Measurements from ENCODE around the gene PDP2.

Gene PDP2

GRCh38 chr16:66857437-66857836 lies 22.9 kb upstream of the PDP2 start:
- Histone ChIP-seq H2AFZ (ENCODE audit: low read depth, low read length) (no peak overlapping the region), H3K9me3 (ENCODE audit: insufficient read depth, low read length, severe bottlenecking) (no peaks in the 10 kb centered on the region), H3K79me2 (ENCODE audit: insufficient read depth, low read length) (no peaks in the 10 kb centered on the region), H3K4me3 (ENCODE audit: low read depth in 1 of 2, low read length in 2 of 2) (no peak overlapping the region), H3K4me1 (ENCODE audit: insufficient read depth, low read length) (no peaks in the 10 kb centered on the region), H3K27me3 (ENCODE audit: insufficient read depth, low read length, poor library complexity) (no peaks in the 10 kb centered on the region), H3K4me2 (ENCODE audit: insufficient read depth, low read length) (no peak overlapping the region), H3K27ac (ENCODE audit: low read length) (no peak overlapping the region), H3K9ac (ENCODE audit: low read depth, low read length) (no peak overlapping the region), H3K36me3 (ENCODE audit: insufficient read depth, low read length) (no peaks in the 10 kb centered on the region), H4K20me1 (ENCODE audit: insufficient read depth, low read length) (no peaks in the 10 kb centered on the region)
- TF ChIP-seq EZH2 (IDR thresholded peaks at IDR 0.05; ENCODE audit: borderline replicate concordance, low read depth, low read length, severe bottlenecking) (no peak), CTCF (IDR thresholded peaks at IDR 0.05; ENCODE audit: borderline replicate concordance, extremely low read depth, low read length, poor library complexity, severe bottlenecking) (no peak)
- DNase-seq = no peak
- no peak for ATAC-seq (ENCODE audit: insufficient read depth, low read depth)

- H2AFZ ChIP-seq (ENCODE audit: low read depth, low read length) = no peak overlapping the region
- DNase-seq = no peak
- no peaks in the 10 kb centered on the region for H3K4me1 ChIP-seq (ENCODE audit: insufficient read depth, low read length)
- H3K36me3 ChIP-seq (ENCODE audit: insufficient read depth, low read length) = no peaks in the 10 kb centered on the region
- no peak overlapping the region for H3K27ac ChIP-seq (ENCODE audit: low read length)
- H3K9ac ChIP-seq (ENCODE audit: low read depth, low read length) = no peak overlapping the region
- H3K79me2 ChIP-seq (ENCODE audit: insufficient read depth, low read length) = no peaks in the 10 kb centered on the region
- ATAC-seq (ENCODE audit: insufficient read depth, low read depth) = no peak
- no peak overlapping the region for H3K4me3 ChIP-seq (ENCODE audit: low read depth in 1 of 2, low read length in 2 of 2)
- H3K27me3 ChIP-seq (ENCODE audit: insufficient read depth, low read length, poor library complexity) = no peaks in the 10 kb centered on the region
- H3K9me3 ChIP-seq (ENCODE audit: insufficient read depth, low read length, severe bottlenecking) = no peaks in the 10 kb centered on the region
- H3K4me2 ChIP-seq (ENCODE audit: insufficient read depth, low read length) = no peak overlapping the region
- TF ChIP-seq CTCF (IDR thresholded peaks at IDR 0.05; ENCODE audit: borderline replicate concordance, extremely low read depth, low read length, poor library complexity, severe bottlenecking) = no peak
- TF ChIP-seq EZH2 (IDR thresholded peaks at IDR 0.05; ENCODE audit: borderline replicate concordance, low read depth, low read length, severe bottlenecking) = no peak
- no peaks in the 10 kb centered on the region for H4K20me1 ChIP-seq (ENCODE audit: insufficient read depth, low read length)
Measured at GRCh38 chr16:66858740-66859396, 21.4 kb upstream of the PDP2 start.

DNA sequence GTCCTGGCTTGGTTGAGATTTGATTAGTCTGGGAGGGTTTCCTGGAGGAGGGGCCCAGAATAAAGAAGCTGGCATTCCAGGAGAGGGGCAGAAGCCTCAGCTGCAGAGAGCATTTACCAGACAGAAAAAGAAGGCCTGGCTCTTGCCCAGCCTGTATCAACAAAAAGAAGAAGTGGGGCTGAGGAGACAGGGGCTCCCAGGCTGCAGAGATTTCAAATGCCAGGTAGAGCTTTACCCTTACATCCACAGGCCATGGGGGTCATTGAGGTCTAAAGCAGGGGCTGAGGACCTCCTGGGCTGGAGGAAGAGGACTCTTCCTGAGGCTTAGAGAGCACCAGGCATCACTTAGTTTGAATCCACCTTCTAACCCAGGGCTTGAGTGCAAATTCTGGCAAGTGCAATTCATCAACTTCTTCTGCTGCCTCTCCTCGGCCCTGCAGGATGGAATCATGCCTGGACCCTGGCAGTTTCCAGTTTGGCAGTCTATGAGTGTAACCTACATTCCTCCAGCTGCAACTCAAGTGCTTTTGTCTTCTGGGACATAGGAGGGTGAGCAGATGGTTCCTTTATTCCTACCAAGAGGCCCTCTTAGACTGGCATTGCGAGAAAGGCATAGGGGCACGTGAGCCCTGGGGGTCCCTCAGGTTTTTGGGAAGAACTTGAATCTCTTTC lies 20.8 kb upstream of the PDP2 start:
- no peak overlapping the region for H3K9ac ChIP-seq (ENCODE audit: low read depth, low read length)
- H4K20me1 ChIP-seq (ENCODE audit: insufficient read depth, low read length) = no peaks in the 10 kb centered on the region
- no peak overlapping the region for H3K27ac ChIP-seq (ENCODE audit: low read length)
- H3K36me3 ChIP-seq (ENCODE audit: insufficient read depth, low read length) = no peaks in the 10 kb centered on the region
- no peak overlapping the region for H3K4me2 ChIP-seq (ENCODE audit: insufficient read depth, low read length)
- DNase-seq = no peak
- no peaks in the 10 kb centered on the region for H3K9me3 ChIP-seq (ENCODE audit: insufficient read depth, low read length, severe bottlenecking)
- no peak overlapping the region for H3K4me3 ChIP-seq (ENCODE audit: low read depth in 1 of 2, low read length in 2 of 2)
- H3K27me3 ChIP-seq (ENCODE audit: insufficient read depth, low read length, poor library complexity) = no peaks in the 10 kb centered on the region
- no peaks in the 10 kb centered on the region for H3K4me1 ChIP-seq (ENCODE audit: insufficient read depth, low read length)
- no peak for TF ChIP-seq CTCF (IDR thresholded peaks at IDR 0.05; ENCODE audit: borderline replicate concordance, extremely low read depth, low read length, poor library complexity, severe bottlenecking)
- no peak for TF ChIP-seq EZH2 (IDR thresholded peaks at IDR 0.05; ENCODE audit: borderline replicate concordance, low read depth, low read length, severe bottlenecking)
- no peak overlapping the region for H2AFZ ChIP-seq (ENCODE audit: low read depth, low read length)
- no peak for ATAC-seq (ENCODE audit: insufficient read depth, low read depth)
- H3K79me2 ChIP-seq (ENCODE audit: insufficient read depth, low read length) = no peaks in the 10 kb centered on the region
